ENCODE data around the gene KRT20. TPM values are rescaled to one million over a fixed set of nuclear protein-coding genes. Genes with fewer than 3 reads are reported as not detected.

Gene KRT20
- total RNA-seq, 1 donor from 2014 or later = not detected

- TF ChIP-seq CTCF (conservative IDR thresholded peaks at IDR 0.05) = no peak
- H3K4me1 Mint-ChIP-seq = peaks cover 10% of the 10 kb centered on the region
- DNase-seq (ENCODE audit: low read depth, low spot score) = no peak
- no peaks in the 10 kb centered on the region for H3K9me3 Mint-ChIP-seq
- H3K27ac Mint-ChIP-seq (ENCODE audit: unreplicated experiment) = no peak overlapping the region
- H3K27me3 Mint-ChIP-seq (ENCODE audit: low read depth) = peaks cover 15% of the 10 kb centered on the region
- H3K4me3 Mint-ChIP-seq = no peak overlapping the region
- no peaks in the 10 kb centered on the region for H3K36me3 Mint-ChIP-seq (ENCODE audit: low read depth)
Measured at GRCh38 chr17:40912486-40913210, 27.6 kb upstream of the KRT20 start.

GRCh38 chr17:40910441-40910841, 25.4 kb upstream of the KRT20 start:
- Mint-ChIP-seq H3K4me3 (no peak overlapping the region), H3K9me3 (no peaks in the 10 kb centered on the region), H3K27ac (ENCODE audit: unreplicated experiment) (no peak overlapping the region), H3K4me1 (peaks cover 10% of the 10 kb centered on the region), H3K36me3 (ENCODE audit: low read depth) (no peaks in the 10 kb centered on the region), H3K27me3 (ENCODE audit: low read depth) (peaks cover 37% of the 10 kb centered on the region)
- no peak for TF ChIP-seq CTCF (conservative IDR thresholded peaks at IDR 0.05)
- DNase-seq (ENCODE audit: low read depth, low spot score) = no peak

GRCh38 chr17:40909755-40910154, 24.7 kb upstream of the KRT20 start:
- Mint-ChIP-seq H3K4me1 (peaks cover 10% of the 10 kb centered on the region), H3K27me3 (ENCODE audit: low read depth) (peaks cover 43% of the 10 kb centered on the region), H3K27ac (ENCODE audit: unreplicated experiment) (no peak overlapping the region), H3K36me3 (ENCODE audit: low read depth) (no peaks in the 10 kb centered on the region), H3K9me3 (no peaks in the 10 kb centered on the region), H3K4me3 (no peak overlapping the region)
- DNase-seq (ENCODE audit: low read depth, low spot score) = no peak
- TF ChIP-seq CTCF (conservative IDR thresholded peaks at IDR 0.05) = no peak

GRCh38 chr17:40909351-40909750, 24.3 kb upstream of the KRT20 start:
- Mint-ChIP-seq H3K9me3 (no peaks in the 10 kb centered on the region), H3K4me1 (peaks cover 10% of the 10 kb centered on the region), H3K27me3 (ENCODE audit: low read depth) (peaks cover 47% of the 10 kb centered on the region), H3K4me3 (no peak overlapping the region), H3K36me3 (ENCODE audit: low read depth) (no peaks in the 10 kb centered on the region), H3K27ac (ENCODE audit: unreplicated experiment) (no peak overlapping the region)
- DNase-seq (ENCODE audit: low read depth, low spot score) = peak; percentile 63
- TF ChIP-seq CTCF (conservative IDR thresholded peaks at IDR 0.05) = peak; percentile 85

GRCh38 chr17:40906613-40907012, 21.6 kb upstream of the KRT20 start:
- H3K4me3 Mint-ChIP-seq = no peak overlapping the region
- H3K9me3 Mint-ChIP-seq = no peaks in the 10 kb centered on the region
- peaks cover 10% of the 10 kb centered on the region for H3K4me1 Mint-ChIP-seq
- TF ChIP-seq CTCF (conservative IDR thresholded peaks at IDR 0.05) = no peak
- no peaks in the 10 kb centered on the region for H3K36me3 Mint-ChIP-seq (ENCODE audit: low read depth)
- peaks cover 63% of the 10 kb centered on the region for H3K27me3 Mint-ChIP-seq (ENCODE audit: low read depth)
- H3K27ac Mint-ChIP-seq (ENCODE audit: unreplicated experiment) = no peak overlapping the region
- no peak for DNase-seq (ENCODE audit: low read depth, low spot score)

Data from neural crest cell (in vitro differentiated cells).